GM18909 (cell line): ENCODE measurements around the gene LMF1.

Experiments used
- ATAC-seq: cut with Tn5 transposase; IDR thresholded peaks from one replicate; pipeline ENCODE4 v1.9.1; 2021; ENCODE audit warnings: mild to moderate bottlenecking; ENCODE audit not compliant: unreplicated experiment, poor library complexity

LMF1 gene

GRCh38 chr16:970766-971581, at the start of gene LMF1:
TSS of gene LMF1 (minus strand) at chr16:970984. CDS start at chr16:970980, 4 bp downstream.
- ATAC-seq, result peak; percentile 79

GRCh38 chr16:1020091-1020399, 49.3 kb upstream of the LMF1 start:
- no peak for ATAC-seq

DNA sequence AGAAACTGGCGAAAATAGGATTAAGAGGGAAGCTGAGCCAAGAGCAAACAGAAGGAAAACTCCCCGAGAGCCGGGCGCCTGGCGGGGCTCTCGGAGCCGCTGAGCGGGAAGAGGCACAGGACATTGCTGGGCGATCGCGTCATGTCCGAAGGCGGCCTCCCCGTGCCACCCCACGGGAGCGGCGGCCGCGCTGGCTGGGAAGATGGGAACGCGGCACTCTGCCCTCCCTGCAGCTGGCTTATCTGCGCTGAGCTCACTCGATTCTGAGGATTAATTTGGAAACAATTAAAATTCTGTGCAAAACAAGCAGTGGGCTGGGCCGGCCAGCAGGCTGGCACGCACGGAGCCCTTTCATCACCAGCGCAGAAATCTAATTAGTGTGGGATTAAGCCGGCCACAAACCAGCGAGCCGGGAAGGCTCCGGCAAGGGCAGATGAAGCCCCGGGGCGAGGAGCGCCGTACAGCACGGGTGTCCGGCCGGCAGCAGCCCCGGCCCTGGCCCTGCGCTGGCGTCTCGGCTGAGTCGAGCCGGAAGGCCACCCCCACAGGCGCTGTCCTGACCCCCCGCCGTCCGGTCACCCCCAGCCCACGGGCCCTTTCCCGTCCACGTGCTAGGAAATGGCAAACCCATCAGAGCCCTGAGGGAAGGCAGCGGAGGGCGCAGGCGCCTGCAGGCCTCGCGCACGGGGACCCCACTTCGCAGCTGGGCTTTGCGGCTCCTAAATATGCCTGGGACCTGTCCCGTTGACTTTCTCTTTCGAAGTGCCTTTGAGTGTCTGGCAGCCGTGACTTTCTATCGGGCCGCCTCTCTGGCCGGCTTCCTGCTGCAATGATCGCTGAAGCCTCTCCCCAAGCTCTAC, 48.7 kb upstream of the LMF1 start:
- no peak for ATAC-seq

DNA sequence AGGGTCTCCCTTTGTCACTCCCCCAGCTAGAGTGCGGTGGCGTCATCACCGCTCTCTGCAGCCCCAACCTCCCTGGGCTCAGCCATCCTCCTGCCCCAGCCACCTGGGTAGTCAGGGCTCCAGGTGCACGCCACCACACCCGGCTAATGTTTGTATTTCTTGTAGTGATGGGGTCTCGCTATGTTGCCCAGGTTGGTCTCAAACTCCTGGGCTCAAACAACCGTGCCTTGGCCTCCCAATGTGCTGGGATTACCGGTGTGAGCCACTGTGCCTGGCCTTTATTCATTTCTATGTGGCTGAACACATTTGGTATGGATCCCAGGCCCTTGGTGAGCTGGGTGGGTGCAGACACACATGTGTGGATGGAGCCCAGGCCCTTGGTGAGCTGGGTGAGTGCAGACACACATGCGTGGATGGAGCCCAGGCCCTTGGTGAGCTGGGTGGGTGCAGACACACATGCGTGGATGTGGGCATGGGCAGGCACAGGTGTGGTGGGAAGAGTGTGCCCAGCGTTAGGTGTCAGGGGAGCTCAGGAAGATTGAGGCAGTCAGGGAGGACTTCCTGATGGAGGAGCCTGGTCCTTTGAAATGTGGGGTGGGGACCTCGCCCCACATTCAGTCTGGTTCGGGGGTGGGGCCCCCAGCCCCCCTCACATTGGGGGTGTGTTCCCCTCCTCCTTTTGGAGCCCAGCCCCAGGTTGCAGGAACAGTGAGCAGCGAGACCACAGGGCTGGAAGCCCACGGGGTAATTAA, 47.8 kb upstream of the LMF1 start:
- no peak for ATAC-seq

DNA sequence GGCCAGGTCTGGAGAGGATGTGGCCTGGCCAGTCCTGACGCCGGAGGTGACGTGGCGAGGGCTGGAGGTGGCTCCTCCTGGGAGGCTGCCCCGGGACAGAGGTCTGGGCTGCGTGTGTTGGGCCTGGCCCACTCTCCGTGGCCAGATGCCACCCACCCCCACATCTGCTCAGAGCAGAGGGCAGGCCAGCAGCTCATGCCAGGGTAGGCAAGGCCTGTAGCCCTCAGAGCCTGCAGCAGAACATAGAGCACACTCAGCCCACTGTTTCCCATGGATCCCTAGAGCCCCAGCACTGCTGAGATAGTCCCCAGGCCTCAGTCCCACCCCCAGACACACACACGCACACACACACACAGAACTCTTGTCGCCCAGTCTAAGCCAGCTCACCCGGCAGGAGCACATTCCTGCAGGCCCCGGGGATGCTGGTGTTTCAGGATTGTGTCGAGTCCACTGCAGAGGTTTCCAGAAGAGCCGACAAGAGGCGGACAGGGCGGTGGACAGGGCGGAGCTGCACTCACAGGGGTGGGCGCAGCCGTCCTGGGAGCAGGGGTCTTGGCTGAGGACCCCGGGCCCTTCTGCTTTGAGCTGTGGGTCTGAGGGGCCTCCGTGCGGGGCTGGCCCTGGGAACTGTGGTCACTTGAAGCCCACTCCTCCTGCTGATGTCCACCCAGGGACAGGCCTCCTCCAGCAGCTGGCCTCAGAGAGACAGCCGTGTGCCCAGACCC, 44.1 kb upstream of the LMF1 start:
- ATAC-seq, result no peak

DNA sequence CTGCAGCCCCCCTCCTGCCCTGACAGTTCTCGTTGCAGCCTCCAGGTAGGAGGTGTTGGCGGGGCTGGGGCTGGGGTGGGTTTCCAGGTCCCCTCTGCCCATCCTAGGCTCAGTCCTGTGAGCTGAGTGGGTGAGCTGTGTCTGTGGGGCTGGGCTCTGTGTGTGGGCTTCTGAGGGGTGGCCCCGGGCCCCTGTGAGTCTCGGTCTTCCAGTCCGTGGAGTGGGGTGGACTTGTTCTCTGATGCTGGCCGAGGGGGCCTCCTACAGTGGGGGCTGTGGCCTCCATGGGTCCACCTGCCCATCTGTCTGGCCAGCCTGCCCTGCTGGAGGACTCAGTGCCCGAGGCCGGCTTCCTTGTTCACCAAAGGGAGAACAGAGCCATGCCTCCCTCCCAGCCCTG, 43.4 kb upstream of the LMF1 start:
- no peak for ATAC-seq

- no peak for ATAC-seq
These were observed 42.8 kb upstream of the LMF1 start for GRCh38 chr16:1013593-1013900.

DNA sequence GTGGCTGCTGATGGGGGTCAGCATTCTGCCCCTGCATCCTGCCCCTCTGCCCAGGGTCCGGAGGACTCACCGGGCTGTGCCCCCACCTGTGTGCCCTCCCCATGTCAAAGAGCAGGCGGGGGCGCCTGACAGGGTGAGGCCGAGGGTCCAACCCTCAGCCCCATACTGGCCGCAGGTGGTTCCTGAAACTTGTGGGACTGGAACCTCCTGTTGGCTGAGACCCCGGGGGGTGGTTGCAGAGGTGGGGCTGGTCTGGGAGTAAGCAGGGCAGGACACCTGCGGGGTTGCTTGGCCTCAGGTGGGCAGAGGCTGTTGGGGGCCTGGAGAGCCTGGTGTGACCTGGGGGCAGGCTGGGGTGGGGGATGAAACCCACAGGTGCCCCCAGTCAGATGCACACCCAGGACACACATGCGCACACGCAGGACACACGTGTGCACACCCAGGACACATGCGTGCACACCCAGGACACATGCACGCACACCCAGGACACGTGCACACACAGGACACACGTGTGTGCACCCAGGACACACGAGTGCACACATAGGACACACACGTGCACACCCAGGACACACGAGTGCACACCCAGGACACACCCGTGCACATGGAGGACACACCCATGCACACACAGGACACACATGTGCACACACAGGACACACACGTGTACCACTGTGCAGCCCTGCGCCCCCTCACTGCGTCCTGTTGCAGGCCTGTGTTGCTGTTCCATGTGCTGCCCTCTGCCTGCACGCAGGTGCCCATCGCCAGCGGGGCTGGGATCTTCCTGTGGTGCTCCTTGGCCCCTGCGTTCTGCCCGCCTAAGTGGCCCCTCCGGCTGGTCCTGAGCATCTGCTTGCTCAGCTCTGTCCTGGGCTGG, 42.2 kb upstream of the LMF1 start:
- no peak for ATAC-seq

GRCh38 chr16:1012135-1012534, 41.4 kb upstream of the LMF1 start:
- no peak for ATAC-seq

DNA sequence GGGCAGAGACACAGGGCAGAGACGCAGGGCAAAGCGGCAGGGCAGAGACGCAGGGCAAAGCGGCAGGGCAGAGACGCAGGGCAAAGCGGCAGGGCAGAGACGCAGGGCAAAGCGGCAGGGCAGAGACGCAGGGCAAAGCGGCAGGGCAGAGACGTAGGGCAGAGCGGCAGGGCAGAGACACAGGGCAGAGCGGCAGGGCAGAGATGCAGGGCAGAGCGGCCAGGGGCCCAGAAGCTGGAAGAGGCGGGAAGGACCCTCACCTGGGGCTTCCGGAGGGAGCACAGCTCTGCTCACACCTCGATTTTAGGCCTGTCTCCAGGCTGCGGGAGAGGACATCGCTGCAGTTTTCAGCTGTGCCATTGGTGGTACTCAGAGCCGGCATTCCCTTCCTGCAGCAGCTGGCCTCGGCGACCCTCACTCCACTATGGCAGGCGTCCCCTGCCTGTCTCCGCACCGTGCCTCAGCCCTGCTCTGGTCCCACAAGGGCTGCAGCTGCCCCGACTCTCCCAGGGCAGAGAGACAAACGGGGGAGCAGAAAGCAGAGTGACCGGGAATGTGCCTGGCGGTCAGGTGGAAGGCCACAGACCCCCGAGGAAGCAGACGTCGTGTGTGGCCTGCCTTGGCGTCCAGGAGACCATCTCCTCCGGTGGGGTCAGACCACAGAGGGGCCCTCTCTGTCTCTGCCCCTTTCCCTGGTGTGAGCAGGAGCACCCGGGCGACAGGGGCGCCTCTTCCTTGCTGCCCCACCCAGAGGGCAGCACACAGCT, 40.7 kb upstream of the LMF1 start:
- ATAC-seq, result no peak

DNA sequence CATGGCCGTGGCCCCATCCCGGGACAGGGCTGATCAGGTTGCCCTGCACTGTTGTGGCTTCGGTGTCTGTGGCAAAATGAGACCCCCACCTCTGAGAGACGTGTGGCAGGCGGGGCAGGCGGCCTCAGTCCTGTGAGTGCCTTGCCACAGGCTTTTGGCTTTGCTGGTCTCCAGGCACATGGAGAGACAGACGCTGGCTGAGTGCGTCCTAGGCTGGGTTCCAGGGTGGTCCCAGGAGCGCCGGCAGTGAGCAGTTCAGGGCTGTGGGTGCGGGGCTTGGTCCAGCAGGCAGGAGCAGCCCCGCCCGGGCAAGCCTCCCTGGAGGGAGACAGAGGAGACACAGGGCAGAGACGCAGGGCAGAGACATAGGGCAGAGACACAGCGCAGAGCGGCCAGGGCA, 40.0 kb upstream of the LMF1 start:
- no peak for ATAC-seq

GRCh38 chr16:1010251-1010650, 39.5 kb upstream of the LMF1 start:
- no peak for ATAC-seq

DNA sequence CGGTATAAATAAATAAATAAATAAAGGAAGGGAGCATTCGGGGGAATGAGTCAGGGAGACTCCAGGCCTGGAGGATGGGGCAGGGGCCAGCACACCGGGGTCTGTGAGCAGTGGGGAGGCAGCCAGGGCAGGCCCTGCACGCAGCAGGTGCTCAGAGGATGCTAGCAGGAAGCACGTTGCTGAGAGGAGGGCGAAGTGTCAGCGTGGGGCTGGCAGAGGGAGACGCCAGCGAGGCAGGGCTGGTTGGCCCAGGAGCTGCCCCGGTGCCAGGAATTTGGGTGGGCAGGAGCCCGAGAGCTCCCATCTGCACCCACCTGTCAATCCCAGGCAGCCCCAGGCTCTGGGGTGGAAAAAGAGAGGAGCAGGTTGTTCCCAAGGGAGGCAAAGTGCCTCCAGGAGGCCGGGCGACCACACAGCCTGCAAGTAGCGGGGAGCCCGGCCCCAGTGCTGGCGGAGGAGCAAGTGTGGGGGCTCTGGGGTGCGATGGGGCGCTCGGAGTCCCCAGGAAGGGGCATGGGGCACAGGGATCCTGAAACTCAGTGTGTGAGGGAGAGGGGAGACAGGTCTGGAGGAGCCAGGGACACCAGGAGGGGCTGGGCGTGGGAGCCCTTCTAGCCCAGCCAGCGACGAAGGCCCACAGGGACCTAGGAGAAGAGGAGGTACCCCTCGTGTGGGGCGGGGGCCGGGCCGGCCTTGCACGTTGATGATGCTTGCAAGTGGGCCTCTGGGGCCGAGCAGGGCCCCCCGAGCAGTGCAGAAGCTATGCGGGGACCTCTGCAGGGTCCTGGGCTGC, 38.8 kb upstream of the LMF1 start:
- no peak for ATAC-seq

DNA sequence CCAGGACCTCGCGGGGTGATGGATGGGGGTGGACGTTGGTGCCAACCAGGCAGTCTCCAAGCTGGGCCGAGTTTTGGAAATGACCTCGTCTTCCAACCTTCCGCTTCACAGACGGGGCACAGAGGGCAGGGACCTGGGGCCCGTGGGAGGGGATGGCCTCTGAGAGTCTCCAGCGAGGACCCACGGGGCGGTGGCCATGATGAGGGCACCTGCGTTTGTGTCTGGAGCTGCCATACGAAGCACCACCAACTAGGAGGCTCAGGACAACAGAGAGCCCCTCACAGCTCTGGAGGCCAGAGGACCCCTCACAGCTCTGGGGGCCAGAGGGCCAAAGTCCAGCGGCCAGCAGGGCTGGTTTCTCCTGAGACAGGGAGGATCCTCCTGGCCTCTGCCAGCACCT, 37.3 kb upstream of the LMF1 start:
- no peak for ATAC-seq

GRCh38 chr16:1007284-1007850, 36.6 kb upstream of the LMF1 start:
- ATAC-seq, result no peak

DNA sequence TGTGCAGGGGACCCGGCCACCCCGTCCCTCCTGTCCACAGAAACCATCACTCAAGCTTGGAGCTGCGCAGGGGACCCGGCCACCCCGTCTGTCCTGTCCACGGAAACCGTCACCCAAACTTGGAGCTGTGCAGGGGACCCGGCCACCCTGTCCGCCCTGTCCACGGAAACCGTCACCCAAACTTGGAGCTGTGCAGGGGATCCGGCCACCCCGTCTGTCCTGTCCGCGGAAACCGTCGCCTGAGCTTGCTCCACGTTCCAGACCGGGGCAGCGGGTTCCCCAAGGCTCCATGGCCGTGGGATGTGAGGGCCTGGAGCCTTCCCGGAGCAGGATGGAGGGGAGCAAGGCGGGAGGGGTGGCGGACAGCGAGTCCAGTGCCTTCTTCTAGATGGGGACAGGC, 36.0 kb upstream of the LMF1 start:
- no peak for ATAC-seq

DNA sequence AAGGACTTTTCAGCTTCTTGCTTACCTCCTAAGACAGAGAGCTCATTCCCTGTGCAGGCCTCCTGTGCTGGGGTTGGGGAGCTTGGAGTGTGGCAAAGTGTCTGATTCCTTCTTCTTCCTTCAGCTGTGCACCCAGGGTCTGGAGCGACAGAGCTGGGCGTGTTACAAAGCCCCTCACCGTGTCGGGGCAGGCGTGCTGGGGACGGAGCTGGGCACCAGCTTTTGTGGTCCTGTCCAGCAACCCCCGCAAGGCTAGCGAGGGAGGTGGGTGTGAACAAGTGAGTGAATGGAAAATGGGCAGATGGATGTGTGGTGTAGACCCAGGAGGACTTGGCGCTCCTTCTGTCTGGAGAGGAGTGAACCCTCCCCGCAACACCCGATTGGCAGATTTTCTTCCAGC, 34.5 kb upstream of the LMF1 start:
- no peak for ATAC-seq
